Measurements from ENCODE around the gene TCF4.

TCF4 gene

DNA sequence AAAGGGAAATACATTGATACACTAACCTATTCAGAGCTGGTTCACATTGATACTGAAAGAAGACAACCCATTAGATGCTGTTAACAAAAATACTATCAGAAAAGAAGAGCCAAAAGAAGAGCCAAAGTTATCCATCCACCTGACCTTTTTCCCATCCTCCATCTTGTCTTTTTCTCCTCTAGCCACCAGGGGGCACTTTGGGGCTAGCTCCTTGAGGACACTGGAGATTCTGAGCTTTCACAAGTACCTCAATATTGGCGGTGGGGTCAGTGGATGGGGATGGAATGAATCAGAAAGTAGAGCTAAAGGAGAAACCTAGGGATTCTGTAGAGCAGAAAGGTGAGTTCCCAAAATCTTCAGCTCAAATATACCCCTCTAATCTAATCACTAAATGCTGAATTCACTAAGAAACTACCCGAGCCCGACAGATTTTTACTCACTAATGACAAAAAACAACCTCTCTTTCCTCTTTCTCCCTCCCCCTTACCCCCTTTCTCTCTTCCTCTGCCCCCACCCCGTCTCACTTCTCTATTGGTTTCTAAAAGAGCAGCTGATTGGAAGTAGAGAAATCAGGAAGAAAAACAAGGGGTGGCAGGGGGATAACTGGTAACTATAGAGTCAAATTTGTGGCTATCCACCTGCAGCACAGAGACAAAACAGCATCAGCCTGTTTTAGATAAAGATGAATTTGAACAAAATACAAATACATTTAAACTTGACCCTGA, 203.3 kb downstream of the TCF4 start:
- no peak for DNase-seq (ENCODE audit: low read depth)

DNA sequence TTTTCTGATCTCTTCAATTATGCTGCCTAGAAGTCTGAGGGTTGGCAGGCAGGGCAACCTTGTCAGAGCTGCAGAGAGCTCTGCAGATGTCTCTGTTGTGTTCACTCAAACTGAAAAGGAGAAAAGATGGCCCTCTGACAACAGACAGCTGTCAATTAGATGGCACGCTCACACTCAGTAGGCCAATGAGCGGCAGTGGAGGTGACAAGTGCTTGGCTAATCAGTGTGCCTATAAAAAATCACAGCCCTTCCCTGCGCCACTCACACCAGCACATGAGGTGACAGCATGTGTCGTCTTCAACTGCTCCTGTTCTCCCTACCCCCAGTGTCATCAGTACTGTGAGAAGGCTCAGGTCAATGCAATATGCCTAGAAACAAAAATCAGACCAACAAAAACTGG, 203.9 kb downstream of the TCF4 start:
- DNase-seq (ENCODE audit: low read depth), result no peak

DNA sequence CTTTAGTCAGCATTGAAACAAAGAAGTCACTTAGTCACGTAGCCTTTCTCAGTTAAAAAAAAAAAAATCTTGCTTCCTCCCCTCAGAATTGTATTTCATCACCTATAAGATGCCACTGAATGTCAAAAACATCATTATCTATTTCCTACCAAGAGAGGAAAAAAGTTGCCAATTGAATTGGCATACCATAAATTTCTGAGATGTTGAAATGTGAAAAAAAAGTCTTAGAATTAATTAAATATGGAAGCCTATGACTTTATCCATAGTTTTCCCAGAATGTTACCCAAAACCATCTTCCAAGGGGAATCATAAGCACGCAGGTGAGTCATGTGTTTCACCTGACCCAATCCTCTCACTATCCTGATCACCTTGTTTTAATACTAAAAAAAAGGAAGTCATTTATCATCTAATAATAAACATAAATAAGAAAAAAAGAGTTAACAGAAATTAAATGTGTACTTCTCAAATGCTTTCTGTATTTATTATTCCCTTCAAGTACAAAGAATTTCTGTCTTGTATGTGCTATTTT, 205.7 kb downstream of the TCF4 start:
- no peak for DNase-seq (ENCODE audit: low read depth)

DNA sequence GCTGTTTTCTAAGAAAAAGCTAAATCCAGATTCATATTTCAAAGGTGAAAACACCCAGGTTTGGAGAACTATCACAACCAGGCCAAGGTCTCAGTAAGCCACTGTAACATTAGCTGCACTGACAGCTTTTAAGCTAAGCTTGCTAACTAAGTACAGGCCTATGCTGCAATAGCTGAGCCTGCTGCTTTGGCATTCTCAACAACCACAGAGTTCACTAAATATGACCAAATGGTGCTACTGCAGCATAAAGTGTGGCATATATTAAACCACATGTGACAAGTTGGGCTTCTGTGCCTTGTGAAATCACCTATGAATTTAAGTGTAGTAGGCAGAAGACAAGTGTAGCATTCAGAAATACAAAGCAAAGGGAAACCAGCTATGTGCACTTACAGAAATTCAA, 206.7 kb downstream of the TCF4 start:
- DNase-seq (ENCODE audit: low read depth), result no peak

DNA sequence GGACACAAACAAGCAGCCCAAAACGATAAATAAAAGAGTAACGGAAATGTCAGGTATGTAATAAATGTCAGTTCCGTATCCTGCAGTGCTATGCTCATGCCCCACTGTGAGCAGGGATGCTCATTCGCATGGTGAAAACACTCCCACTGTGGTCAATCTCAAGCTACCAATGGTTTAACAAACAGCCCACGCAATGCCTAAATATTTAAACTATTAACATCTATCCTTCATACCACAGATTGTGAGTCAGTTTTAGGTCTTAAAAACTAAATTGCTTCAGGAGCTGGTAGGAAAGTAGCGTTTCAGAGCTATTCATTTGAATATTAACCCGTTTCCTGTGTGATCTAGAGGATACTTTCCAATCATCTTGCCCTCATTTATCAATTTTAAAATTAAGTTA, 207.4 kb downstream of the TCF4 start:
- DNase-seq (ENCODE audit: low read depth), result no peak

DNA sequence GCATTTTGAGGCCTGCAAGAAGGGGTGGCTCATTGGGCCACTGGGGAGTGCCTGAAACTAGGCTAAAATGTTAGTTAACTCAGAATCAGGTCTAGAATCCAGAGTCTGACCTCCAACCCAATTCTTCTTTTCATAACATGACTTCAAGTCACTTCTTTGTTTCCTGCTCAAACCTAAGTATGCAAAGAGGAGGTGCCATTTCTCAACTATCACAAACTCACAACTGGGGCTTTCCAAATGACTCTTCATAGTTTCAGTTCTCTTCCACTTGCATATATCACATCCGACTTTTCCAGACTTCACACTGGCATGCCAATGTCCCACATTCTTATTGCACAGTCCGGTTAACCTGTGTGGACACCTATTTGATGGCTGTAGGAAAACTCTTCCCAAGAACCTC, 211.6 kb downstream of the TCF4 start:
- DNase-seq (ENCODE audit: low read depth), result no peak

DNA sequence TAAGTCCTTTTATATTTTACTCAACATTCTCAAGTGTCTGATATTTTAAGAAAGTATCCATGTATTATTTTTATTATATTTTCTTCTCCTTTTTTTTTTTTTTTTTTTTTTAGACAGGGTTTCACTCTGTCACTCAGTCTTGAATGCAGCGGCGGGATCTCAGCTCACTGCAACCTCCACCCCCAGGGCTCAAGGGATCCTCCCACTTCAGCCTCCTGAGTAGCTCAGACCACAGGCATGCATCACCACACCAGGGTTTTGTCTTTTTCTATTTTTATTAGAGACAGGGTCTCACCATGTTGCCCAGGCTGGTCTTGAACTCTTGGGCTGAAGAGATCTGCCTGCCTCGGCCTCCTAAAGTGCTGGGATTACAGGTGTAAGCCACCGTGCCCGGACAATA, 212.1 kb downstream of the TCF4 start:
- no peak for DNase-seq (ENCODE audit: low read depth)

DNA sequence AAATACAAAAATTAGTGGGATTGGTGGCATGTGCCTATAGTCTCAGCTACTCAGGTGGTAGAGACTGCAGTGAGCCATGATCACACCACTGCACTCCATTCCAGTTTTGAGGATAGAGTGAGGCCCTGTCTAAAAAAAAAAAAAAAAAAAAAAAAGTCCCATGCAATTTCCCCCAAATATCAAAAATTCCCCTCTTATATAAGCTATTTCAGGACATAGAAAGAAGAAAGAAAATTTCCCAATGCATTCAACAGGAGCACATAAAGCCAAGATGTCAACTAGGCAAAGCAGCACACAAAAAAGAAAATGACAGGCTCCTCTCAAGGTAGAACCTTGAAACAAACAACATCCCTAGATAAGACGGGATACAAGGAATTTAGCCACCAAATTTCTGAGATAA, 213.3 kb downstream of the TCF4 start:
- no peak for DNase-seq (ENCODE audit: low read depth)

DNA sequence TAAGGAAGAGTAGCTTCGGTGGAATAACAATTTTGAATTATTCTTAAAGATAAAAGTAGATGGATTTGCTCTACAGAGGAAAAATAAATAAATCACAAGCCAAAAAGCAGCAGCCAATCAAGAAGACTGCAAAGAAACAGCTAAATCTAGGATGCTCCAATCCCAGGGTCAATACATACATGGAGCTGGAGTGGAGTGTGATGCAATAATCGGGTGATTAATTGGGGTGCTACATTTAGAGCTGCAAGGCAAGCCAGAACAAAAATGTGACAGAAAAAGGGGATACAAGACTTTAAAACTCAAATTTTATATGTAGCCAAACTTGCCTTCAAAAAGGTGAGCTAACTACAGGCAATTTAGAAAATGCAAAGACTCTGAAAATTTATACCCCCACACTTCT, 215.8 kb downstream of the TCF4 start:
- DNase-seq (ENCODE audit: low read depth), result no peak

DNA sequence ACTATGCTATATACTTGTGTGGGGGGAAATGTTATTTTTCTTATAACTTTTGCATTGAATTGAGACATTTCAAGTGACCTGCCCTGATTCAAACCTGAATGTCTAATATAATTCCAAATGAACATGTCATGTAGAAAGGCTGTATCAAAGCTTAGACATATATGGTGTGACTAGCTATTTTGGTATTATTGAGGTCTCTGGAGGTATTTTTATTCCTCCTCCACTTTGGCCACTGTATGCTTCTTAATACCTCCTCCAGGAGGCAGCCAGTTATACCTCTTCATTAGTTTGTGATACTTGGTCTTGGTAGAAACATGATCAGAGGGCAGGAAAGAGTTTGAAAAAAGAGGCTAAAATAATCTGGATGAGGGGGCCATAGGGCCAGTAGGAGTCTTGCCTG, 217.1 kb downstream of the TCF4 start:
- no peak for DNase-seq (ENCODE audit: low read depth)

DNA sequence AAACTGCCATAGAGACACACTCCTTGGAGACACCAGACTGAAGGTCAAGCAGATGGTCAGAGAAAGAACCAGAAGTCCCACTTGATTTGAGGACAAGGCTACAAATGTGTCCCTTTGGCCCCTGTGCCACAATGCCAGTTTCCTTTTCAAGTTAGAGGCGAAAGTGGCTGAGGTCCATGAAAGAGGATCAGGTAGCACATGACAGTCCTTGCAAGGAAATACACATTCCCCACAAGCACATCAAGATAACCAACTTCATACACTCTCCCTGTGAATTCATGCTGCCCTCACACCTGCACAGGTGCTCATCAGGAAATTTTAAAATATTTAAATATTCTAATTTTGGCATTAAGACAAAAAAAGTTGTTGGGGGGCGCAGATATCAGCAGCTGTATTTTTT, 218.6 kb downstream of the TCF4 start:
- no peak for DNase-seq (ENCODE audit: low read depth)

DNA sequence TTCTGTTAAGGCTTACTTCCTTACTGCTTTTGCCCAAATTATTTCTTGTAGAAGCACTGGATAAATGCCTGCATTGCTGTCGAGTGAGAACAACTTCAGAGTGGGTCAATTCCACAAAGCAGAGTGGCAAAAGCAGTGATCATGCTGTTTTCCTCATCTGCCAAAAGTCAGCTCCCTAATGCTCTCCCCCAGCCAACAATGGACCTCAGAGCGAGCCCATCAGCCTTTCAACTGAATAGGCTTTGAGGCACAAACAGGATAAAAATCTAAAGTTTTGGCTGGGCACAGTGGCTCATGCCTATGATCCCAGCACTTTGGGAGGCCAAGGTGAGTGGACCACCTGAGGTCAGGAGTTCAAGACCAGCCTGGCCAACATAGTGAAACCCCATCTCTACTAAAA, 222.7 kb downstream of the TCF4 start:
- no peak for DNase-seq (ENCODE audit: low read depth)

DNA sequence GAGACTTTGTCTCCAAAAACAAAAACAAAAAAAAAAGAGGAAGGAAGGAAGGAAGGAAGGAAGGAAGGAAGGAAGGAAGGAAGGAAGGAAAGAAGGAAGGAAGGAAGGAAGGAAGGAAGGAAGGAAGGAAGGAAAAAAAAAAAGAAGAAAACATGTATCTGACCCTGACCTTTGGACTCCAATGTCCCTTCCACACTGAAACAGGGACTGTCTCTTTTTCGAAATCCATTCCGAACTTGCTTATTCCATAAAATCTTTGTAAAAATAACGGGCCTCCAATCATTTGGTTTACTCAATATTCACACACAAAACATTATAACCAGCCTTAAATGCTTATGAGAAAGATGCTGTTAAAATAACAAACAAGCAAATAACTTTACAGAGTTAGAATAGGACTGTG, 225.7 kb downstream of the TCF4 start:
- DNase-seq (ENCODE audit: low read depth), result no peak

DNA sequence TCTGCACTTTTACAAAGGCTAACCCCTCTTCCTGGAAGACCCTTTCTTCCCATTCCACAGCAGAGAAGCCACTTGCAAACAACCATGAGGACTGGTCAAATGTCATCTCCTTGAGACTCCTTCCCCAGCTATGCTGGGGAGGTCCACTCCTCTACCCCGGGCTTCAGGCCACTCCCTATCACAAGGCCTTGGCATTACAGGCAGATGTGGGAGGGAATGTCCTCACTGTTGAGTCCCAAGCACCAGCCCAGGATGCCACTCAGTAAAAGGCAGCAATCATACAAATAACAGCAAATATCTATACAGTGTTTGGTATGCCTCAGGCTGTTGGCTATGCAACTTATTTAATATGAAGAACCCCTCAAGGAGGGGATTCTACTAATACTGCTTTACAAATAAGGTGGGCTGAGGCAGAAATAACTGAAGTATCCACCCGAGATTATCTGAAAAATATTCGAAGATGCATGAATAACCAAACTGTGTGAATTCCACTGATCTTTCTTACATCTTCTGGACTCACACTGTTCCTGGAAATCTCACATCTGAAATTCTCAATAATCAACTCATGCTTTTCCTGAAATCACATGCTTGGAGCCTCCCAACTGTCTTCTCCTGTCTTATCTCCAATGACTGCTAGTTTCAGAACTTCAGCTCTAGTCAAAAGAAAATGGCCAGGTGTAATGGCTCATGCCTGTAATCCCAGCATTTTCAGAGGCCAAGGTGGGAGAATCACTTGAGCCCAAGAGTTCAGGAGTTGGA, 226.3 kb downstream of the TCF4 start:
- DNase-seq (ENCODE audit: low read depth), result no peak

DNA sequence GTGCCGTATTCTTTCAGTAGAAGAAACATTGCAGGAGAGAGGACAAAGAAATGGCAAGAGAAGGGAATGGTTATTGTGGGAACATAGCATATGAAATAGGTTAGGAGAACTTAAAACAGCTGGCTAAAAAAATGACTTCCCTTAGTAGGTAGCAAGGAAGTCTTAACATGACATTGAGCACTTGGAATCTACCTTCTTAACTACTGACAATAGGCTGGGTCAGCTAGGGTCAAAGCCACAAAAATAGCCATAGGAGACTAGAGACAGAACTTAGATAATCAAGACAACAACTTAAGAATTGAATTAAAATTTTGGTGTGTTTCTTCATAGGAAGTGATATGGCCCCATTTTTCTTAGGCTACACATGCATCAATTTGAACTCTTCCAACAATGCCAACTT, 227.9 kb downstream of the TCF4 start:
- no peak for DNase-seq (ENCODE audit: low read depth)

DNA sequence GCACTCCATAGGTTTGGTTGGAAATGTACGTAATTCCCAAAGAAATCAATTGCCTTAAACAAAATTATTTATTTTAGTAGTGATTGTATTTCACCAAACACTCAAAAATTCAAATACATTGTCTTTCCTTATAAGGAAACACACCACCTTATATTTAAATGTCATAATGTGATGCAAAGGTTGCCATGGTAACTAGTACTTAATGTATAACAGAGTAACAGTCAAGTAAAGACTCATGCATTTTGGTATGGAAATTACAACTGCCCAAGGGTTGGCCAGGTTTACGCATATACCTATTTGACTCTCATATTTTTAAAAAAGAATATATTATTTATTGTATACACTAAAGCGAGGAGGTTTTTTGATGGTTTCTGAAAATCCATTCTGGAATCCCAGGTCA, 231.2 kb downstream of the TCF4 start:
- no peak for DNase-seq (ENCODE audit: low read depth)

DNA sequence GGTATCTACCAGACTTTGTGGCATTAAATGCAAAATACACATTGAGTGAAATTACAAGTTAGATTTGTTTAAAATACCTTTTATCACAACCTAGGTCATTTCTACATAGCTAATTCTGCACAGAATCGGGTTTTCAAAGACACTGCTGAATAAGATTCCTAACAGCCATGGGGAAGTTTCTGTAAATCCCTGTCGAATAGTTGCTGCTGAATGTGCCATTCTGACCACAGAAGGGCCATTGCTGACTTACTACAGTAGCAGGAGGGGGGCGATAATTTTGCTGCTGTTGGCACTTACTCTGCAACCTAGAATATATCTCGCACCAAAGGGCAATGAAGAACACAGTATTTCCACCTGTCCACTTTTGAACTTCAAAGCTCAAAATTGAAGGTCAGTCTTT, 232.8 kb downstream of the TCF4 start:
- no peak for DNase-seq (ENCODE audit: low read depth)

DNA sequence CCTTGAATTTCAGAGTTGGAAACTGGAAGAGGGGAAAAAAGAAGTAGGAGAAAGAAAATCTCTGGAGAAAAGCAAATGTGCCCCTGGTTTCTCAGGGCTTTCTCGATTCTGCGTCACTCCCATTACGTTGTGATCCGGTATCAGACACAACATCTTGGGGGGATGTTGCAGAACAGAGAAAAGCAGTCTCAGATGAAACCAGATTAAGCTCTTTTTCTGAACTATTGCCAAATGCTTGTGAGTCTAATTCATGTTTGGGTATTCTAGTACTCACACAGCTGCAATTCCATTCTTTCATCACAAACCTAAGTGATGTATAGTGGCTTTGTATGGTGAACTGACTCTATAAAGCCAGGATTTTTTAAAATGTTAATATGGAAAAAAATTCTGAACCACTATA, 233.2 kb downstream of the TCF4 start:
- no peak for DNase-seq (ENCODE audit: low read depth)

DNA sequence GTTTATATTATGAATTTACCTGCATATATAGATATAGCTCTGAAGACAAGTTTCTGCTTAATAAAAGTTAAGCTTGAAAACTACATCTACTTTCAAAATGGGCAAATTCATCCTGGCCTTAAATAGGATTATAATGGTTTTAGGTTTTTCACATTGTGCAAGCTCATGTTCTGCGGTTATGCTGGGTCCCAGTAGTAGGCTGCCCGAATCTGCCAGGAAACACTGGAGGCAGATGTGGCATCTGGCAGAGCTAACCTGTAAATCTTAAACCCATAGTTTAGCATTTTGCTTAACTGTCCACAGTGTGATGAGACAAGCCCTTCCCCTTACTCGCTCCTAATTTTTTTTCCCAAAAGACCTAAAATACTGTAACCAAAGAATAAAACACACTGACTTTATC, 234.2 kb downstream of the TCF4 start:
- no peak for DNase-seq (ENCODE audit: low read depth)

DNA sequence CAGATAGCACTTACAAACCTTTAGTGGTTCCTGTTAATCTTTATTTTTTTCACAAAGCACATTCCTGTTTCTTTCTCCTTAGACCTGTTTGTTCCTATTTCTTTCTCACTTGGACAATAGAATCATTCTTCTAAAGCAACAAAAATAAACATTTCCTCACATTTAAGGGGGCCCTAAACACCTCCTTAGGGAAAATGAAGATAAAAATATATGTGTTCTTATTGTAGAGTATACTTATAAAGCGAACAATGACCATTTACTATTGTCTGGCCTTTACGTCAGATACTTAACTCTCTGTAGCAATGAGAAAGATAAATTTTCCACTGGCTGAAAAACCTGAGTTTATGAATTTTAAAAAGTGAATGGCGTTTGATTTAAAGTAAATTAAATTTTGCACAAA, 234.6 kb downstream of the TCF4 start:
- no peak for DNase-seq (ENCODE audit: low read depth)

DNA sequence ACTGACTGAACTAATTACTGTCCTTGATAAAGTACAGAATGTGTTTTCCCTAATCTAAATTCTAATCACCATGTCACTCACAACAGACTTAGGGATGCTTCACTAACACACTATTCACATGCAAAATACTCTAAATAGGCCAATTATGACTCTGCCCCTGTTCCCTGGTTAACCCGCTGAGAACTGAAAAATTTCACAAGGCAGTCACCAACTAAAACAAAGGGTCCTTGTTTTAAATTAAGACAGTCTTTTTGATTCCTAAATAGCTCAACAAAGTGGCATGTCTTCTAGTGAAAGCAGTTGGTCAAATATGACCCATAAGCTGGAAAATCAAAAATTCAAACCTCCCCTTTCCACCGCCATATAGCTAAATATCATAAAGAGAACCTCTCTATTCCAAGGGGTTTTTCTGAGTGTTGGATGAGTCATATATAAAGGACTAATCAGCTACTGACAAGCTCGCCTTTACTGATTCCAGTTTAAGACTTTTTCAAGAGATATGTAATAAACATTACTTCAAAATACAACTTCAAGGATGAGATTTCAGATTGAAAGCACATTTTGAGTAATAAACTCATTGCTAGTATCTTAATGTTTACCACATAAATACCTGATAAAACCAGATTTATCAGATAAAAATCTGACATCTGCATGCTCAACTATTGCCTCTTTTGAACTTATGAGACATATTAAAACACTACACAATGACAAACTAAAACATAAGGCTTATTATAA, 235.8 kb downstream of the TCF4 start:
- no peak for DNase-seq (ENCODE audit: low read depth)

DNA sequence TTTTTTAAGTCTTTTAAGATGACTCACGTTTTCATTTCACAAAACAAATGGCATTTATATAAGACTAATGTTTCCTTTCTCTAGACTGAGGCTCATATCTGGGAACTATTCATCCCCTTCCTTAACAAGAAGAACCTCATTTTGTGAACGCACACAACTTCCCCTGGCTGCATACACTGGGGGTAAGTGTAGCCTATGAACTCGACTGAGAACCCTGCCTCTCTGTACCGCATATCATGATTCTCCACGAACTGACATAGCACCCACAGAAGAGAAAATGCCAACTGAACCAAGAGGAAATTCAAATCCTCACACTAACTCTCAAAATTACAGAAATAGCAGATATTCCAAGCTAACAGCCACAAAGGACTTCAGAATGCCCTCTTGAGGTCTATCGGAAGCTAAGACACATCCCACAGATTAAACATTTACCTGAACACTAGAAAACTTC, 236.7 kb downstream of the TCF4 start:
- no peak for DNase-seq (ENCODE audit: low read depth)

DNA sequence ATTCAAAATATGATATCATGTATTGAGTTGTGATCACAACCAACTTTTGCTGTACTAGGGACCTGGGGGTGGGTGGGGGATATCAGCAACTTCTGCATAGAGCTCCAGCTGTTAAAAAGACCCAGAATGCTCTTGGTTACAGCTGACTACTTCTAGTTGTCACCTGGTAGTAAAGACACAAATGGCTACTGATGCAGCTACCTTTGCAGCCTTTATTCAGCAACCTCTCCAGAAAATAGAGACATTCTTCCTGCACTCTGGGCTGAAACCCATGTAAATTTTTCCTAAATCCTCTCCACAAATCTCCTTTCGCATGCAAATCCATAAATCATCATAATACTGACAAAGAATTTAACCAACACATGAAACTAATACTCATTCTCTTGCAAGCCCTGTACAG, 238.3 kb downstream of the TCF4 start:
- DNase-seq (ENCODE audit: low read depth), result no peak

Measured in stimulated activated CD8-positive, alpha-beta memory T cell treated with anti-CD3 and anti-CD28 coated beads, Interleukin-4, amount 100 ng/mL, for 24 hours (primary cell).